A549 (cell line): ENCODE data around the gene SKAP1.

ENCODE experiments used
- CBX2 ChIP-seq: fragments of 200-600 bp; sonication (generic); IDR thresholded peaks from 2 replicates; pipeline ENCODE4 v1.6.1; 2016; ENCODE audit warnings: low read depth, mild to moderate bottlenecking, borderline replicate concordance
- CTCF ChIP-seq: fragments of >200 bp; sonication (Bioruptor Twin); formaldehyde crosslinking; IDR thresholded peaks from 3 replicates; pipeline ENCODE4 v1.5.1; 2016

DNA sequence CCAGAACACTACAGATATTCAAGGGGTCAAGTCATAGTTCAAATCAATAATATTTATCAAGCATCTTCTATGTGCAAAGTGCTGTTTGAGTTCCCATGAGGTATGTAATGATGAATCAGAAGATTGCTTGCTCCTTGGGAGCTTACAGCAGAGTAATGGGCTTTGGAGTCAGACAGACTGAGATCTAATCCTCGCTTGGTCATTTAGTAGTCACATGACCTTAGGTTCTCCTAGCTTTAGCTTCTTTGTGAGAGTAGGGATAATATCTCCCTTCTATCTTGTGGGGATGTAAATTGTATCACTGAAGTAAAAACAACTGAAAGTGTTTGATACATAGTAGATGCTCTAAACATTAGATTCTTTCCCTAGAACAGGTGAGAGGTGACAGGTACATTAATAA lies 292.4 kb downstream of the SKAP1 start:
- TF ChIP-seq CTCF (no peak), CBX2 (no peak)
